ENCODE measurements around the gene INTS11. TPM values are rescaled to one million over a fixed set of nuclear protein-coding genes. Genes with fewer than 3 reads are reported as not detected.

The INTS11 gene
- total and polyA plus RNA-seq, 9 of the 15 experiments (the other 6 are each of a cell fraction or from before 2014, with no cell fraction given): 3.6 to 183 (median 110) TPM

DNA sequence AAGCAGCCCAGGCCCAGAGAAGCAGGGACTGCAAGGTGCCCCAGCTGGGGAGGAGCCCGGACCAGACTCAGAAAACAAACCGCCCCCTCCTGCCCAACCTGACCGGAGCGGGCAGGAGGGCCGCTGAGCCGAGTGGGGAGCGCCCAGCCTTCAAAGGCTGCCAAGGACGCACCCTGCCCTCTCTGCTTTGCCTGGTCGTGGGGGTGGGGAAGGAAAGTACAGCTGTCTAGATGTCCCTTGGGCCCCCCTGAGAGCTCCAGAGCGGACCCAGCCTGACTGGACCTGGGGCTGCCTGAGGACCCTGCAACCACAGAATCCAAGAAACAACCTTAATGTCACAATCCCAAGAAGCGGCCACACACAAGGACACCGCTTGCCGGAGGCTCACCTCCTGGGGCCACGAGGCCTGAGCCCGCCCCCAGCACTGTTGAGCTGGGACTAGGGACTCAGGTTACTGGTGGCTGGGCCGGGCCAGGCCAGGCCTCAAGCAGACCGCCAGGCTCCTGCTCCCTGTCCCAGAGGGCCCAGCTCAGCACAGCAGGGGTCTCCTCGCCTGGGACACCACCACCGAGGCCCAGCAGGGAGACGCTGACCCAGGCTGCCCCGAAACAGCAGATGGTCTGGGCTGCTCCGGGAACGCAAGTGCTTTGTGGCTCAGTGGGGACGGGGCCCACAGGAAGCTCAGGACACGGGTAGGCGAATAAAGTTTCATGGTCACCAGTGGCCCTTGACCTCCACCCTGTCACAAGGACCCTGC lies 23.4 kb upstream of the INTS11 start (continued):
- TF ChIP-seq, protein P1, sequence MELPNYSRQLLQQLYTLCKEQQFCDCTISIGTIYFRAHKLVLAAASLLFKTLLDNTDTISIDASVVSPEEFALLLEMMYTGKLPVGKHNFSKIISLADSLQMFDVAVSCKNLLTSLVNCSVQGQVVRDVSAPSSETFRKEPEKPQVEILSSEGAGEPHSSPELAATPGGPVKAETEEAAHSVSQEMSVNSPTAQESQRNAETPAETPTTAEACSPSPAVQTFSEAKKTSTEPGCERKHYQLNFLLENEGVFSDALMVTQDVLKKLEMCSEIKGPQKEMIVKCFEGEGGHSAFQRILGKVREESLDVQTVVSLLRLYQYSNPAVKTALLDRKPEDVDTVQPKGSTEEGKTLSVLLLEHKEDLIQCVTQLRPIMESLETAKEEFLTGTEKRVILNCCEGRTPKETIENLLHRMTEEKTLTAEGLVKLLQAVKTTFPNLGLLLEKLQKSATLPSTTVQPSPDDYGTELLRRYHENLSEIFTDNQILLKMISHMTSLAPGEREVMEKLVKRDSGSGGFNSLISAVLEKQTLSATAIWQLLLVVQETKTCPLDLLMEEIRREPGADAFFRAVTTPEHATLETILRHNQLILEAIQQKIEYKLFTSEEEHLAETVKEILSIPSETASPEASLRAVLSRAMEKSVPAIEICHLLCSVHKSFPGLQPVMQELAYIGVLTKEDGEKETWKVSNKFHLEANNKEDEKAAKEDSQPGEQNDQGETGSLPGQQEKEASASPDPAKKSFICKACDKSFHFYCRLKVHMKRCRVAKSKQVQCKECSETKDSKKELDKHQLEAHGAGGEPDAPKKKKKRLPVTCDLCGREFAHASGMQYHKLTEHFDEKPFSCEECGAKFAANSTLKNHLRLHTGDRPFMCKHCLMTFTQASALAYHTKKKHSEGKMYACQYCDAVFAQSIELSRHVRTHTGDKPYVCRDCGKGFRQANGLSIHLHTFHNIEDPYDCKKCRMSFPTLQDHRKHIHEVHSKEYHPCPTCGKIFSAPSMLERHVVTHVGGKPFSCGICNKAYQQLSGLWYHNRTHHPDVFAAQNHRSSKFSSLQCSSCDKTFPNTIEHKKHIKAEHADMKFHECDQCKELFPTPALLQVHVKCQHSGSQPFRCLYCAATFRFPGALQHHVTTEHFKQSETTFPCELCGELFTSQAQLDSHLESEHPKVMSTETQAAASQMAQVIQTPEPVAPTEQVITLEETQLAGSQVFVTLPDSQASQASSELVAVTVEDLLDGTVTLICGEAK (IDR thresholded peaks at IDR 0.05): peak; percentile 71
- TF ChIP-seq, protein P1 (CRISPR knock-in tag; IDR thresholded peaks at IDR 0.05): no peak
- TF ChIP-seq, protein P2, sequence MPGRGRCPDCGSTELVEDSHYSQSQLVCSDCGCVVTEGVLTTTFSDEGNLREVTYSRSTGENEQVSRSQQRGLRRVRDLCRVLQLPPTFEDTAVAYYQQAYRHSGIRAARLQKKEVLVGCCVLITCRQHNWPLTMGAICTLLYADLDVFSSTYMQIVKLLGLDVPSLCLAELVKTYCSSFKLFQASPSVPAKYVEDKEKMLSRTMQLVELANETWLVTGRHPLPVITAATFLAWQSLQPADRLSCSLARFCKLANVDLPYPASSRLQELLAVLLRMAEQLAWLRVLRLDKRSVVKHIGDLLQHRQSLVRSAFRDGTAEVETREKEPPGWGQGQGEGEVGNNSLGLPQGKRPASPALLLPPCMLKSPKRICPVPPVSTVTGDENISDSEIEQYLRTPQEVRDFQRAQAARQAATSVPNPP (IDR thresholded peaks at IDR 0.05; ENCODE audit: borderline replicate concordance, insufficient read depth, insufficient read length): no peak
- no peak for TF ChIP-seq ZBTB7A (IDR thresholded peaks at IDR 0.05; ENCODE audit: borderline replicate concordance, control insufficient read depth, low read depth, low read length)
- TF ChIP-seq, protein P3, sequence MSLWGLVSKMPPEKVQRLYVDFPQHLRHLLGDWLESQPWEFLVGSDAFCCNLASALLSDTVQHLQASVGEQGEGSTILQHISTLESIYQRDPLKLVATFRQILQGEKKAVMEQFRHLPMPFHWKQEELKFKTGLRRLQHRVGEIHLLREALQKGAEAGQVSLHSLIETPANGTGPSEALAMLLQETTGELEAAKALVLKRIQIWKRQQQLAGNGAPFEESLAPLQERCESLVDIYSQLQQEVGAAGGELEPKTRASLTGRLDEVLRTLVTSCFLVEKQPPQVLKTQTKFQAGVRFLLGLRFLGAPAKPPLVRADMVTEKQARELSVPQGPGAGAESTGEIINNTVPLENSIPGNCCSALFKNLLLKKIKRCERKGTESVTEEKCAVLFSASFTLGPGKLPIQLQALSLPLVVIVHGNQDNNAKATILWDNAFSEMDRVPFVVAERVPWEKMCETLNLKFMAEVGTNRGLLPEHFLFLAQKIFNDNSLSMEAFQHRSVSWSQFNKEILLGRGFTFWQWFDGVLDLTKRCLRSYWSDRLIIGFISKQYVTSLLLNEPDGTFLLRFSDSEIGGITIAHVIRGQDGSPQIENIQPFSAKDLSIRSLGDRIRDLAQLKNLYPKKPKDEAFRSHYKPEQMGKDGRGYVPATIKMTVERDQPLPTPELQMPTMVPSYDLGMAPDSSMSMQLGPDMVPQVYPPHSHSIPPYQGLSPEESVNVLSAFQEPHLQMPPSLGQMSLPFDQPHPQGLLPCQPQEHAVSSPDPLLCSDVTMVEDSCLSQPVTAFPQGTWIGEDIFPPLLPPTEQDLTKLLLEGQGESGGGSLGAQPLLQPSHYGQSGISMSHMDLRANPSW (CRISPR knock-in tag; IDR thresholded peaks at IDR 0.05): no peak
- peak; percentile 4 for TF ChIP-seq TAF1 (IDR thresholded peaks at IDR 0.05; ENCODE audit: control insufficient read depth, extremely low read depth, insufficient read depth, low read length, severe bottlenecking)
- TF ChIP-seq ZEB2 (IDR thresholded peaks at IDR 0.05): no peak
- TF ChIP-seq JUNB (CRISPR knock-in tag; conservative IDR thresholded peaks at IDR 0.05): no peak
- TF ChIP-seq ZNF408 (CRISPR knock-in tag; IDR thresholded peaks at IDR 0.05; ENCODE audit: low read depth): no peak
- no peak for TF ChIP-seq ZNF134 (CRISPR knock-in tag; conservative IDR thresholded peaks at IDR 0.05)
- TF ChIP-seq, protein P4, sequence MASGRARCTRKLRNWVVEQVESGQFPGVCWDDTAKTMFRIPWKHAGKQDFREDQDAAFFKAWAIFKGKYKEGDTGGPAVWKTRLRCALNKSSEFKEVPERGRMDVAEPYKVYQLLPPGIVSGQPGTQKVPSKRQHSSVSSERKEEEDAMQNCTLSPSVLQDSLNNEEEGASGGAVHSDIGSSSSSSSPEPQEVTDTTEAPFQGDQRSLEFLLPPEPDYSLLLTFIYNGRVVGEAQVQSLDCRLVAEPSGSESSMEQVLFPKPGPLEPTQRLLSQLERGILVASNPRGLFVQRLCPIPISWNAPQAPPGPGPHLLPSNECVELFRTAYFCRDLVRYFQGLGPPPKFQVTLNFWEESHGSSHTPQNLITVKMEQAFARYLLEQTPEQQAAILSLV (tag; IDR thresholded peaks at IDR 0.05): no peak
- no peak for TF ChIP-seq MAFK (IDR thresholded peaks at IDR 0.05; ENCODE audit: low read length)
- TF ChIP-seq CHD1 (IDR thresholded peaks at IDR 0.05; ENCODE audit: low read length): peak; percentile 77

All from K562 (cell line).